HepG2 (cell line): ENCODE measurements around the gene YIF1A. TPM values are rescaled to one million over a fixed set of nuclear protein-coding genes. Genes with fewer than 3 reads are reported as not detected.

Source experiments
- CHD2 ChIP-seq: IDR thresholded peaks from 2 replicates; pipeline ENCODE4 v1.6.1; 2011; ENCODE audit warnings: low read depth, low read length, improper control_type of control experiment
- KMT2B ChIP-seq: IDR thresholded peaks from 2 replicates; pipeline ENCODE4 v1.6.1; 2016; ENCODE audit warnings: missing genetic modification reagents, missing compliant biosample characterization
- NAIF1 ChIP-seq: sonication (generic); formaldehyde crosslinking; IDR thresholded peaks from 2 replicates; pipeline ENCODE4 v1.5.0; 2020; ENCODE audit warnings: mild to moderate bottlenecking, missing genetic modification reagents, borderline replicate concordance
- SSRP1 ChIP-seq: IDR thresholded peaks from 2 replicates; pipeline ENCODE4 v1.6.1; 2016; ENCODE audit warnings: control low read depth
- ZBTB38 ChIP-seq: sonication (generic); formaldehyde crosslinking; IDR thresholded peaks from 2 replicates; pipeline ENCODE4 v1.5.1; 2020; ENCODE audit warnings: mild to moderate bottlenecking, missing genetic modification reagents
- ZFP1 ChIP-seq: IDR thresholded peaks from 2 replicates; pipeline ENCODE4 v1.6.1; 2016
- ZFP36L2 ChIP-seq: sonication (generic); formaldehyde crosslinking; IDR thresholded peaks from 2 replicates; pipeline ENCODE4 v1.4.0; 2020; ENCODE audit warnings: missing genetic modification reagents
- ZNF12 ChIP-seq: sonication (generic); formaldehyde crosslinking; IDR thresholded peaks from 2 replicates; pipeline ENCODE4 v1.5.0; 2020; ENCODE audit warnings: missing genetic modification reagents
- ZNF256 ChIP-seq: sonication (generic); formaldehyde crosslinking; conservative IDR thresholded peaks from 2 replicates; pipeline ENCODE4 v1.4.0; 2020; ENCODE audit warnings: missing genetic modification reagents
- ZNF615 ChIP-seq: sonication (generic); formaldehyde crosslinking; IDR thresholded peaks from 2 replicates; pipeline ENCODE4 v1.5.0; 2020; ENCODE audit warnings: mild to moderate bottlenecking, missing genetic modification reagents, borderline replicate concordance
- ZNF775 ChIP-seq: sonication (generic); formaldehyde crosslinking; IDR thresholded peaks from 2 replicates; pipeline ENCODE4 v1.4.0; 2020; ENCODE audit warnings: missing genetic modification reagents, mild to moderate bottlenecking, moderate library complexity, borderline replicate concordance
- polyA plus RNA-seq, 8 experiments: library from polyadenylated mRNA; depleted of rRNA in 3 of 8; stranded (reverse) in 7 of 8; unstranded in 1 of 8; fragments of >200 nt; fragmentation: Illumina TruSeq in 4 of 8; extraction: Trizol in 4 of 8; gene quantifications; 2 replicates each; pipeline versions ENCODE4 v1.2.1 to v1.2.3, GENCODE V29; 2011 to 2016; ENCODE audit warnings: low read depth in 4 of 8, missing spikeins in 1 of 8, mixed read lengths in 1 of 8; ENCODE audit not compliant: insufficient read depth in 1 of 8
- total RNA-seq, 5 experiments: library from RNA; depleted of rRNA; stranded (reverse); fragments of >200 nt; fragmentation: Illumina TruSeq; extraction: Trizol; gene quantifications; 2 replicates each; pipeline ENCODE4 v1.2.3, GENCODE V29; 2016; ENCODE audit warnings: low read depth in 1 of 5
- TF ChIP-seq, protein P1 (sequence below): sonication (generic); formaldehyde crosslinking; IDR thresholded peaks from 2 replicates; pipeline ENCODE4 v1.5.0; 2020; ENCODE audit warnings: missing genetic modification reagents
- TF ChIP-seq, protein P2 (sequence below): sonication (generic); formaldehyde crosslinking; conservative IDR thresholded peaks from 2 replicates; pipeline ENCODE4 v1.8.0; 2022; ENCODE audit warnings: low read depth, missing genetic modification reagents
- TF ChIP-seq, protein P3 (sequence below): sonication (generic); formaldehyde crosslinking; IDR thresholded peaks from 2 replicates; pipeline ENCODE4 v1.4.0; 2020; ENCODE audit warnings: missing genetic modification reagents, borderline replicate concordance
- TF ChIP-seq, protein P4 (sequence below): sonication (generic); formaldehyde crosslinking; conservative IDR thresholded peaks from 2 replicates; pipeline ENCODE4 v1.4.0; 2020; ENCODE audit warnings: mild to moderate bottlenecking, missing genetic modification reagents, moderate library complexity
- TF ChIP-seq, protein P5 (sequence below): sonication (generic); formaldehyde crosslinking; IDR thresholded peaks from 2 replicates; pipeline ENCODE4 v1.8.1; 2023; ENCODE audit warnings: mild to moderate bottlenecking, missing genetic modification reagents
- TF ChIP-seq, protein P6 (sequence below): sonication (generic); formaldehyde crosslinking; IDR thresholded peaks from 2 replicates; pipeline ENCODE4 v1.4.0; 2020; ENCODE audit warnings: mild to moderate bottlenecking, low read depth, missing genetic modification reagents

The YIF1A gene
- total and polyA plus RNA-seq, 2 of the 13 experiments (the other 11 are each of a cell fraction or from before 2014, with no cell fraction given), result 133 to 145 TPM

DNA sequence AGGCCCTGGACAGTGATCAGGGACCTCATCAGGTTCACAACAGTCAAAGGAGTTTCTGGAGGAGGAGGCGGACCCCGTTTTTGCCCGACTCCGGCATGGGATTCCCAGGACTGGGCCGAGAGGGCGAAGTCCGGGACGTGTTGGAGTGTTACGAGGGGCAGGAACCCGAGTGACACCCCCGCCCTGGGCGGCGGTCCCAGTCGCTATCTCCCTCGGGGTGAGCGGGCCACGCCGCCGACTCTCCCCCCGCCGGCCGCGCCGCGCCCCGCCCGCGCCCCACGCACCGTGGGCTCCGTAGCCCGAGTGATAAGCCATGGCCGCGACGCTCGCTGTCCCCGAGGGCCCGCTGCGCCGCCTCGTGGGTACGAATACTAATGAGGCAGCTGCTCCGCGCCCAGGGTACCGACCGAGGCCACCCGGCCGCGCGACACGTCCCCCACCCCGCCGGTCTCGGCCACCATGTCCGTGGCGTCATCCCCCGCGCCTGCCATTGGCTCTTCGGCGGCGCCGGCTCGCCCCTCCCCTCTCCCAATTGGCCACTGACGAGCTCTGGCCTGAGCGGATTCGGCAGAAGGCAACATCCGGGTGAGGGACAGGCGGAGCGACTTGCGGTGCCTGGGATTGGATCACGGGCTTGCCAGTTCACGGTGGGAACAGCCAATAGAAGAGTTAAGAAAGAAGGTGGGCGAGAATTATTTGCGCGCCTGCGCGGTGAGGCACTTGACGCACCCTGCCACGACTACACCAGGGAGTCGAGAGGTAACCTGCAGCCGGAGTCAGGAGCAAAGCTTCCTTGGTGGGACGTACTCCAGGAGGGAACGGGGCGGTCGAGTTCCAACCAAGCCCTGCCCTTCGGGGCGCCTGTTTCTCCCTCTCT, at the start of gene YIF1A (continued):
- TF ChIP-seq CHD2 (peak; percentile 52; the same call in 1 of the 2 replicates), ZNF775 (CRISPR knock-in tag) (no peak), SSRP1 (CRISPR knock-in tag) (no peak), ZNF615 (no peak), KMT2B (CRISPR knock-in tag) (peak; percentile 35; the same call in 1 of the 2 replicates), ZBTB38 (CRISPR knock-in tag) (no peak), ZNF256 (0 out of 2 replicates have a peak, but pooled peaks have one; percentile 12), ZFP36L2 (0 out of 2 replicates have a peak, but pooled peaks have one; percentile 66), ZFP1 (CRISPR knock-in tag) (0 out of 2 replicates have a peak, but pooled peaks have one; percentile 10), NAIF1 (no peak), ZNF12 (CRISPR knock-in tag) (no peak)
- TF ChIP-seq, protein P1, sequence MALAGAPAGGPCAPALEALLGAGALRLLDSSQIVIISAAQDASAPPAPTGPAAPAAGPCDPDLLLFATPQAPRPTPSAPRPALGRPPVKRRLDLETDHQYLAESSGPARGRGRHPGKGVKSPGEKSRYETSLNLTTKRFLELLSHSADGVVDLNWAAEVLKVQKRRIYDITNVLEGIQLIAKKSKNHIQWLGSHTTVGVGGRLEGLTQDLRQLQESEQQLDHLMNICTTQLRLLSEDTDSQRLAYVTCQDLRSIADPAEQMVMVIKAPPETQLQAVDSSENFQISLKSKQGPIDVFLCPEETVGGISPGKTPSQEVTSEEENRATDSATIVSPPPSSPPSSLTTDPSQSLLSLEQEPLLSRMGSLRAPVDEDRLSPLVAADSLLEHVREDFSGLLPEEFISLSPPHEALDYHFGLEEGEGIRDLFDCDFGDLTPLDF (CRISPR knock-in tag), result 0 out of 2 replicates have a peak, but pooled peaks have one; percentile 3
- TF ChIP-seq, protein P2, sequence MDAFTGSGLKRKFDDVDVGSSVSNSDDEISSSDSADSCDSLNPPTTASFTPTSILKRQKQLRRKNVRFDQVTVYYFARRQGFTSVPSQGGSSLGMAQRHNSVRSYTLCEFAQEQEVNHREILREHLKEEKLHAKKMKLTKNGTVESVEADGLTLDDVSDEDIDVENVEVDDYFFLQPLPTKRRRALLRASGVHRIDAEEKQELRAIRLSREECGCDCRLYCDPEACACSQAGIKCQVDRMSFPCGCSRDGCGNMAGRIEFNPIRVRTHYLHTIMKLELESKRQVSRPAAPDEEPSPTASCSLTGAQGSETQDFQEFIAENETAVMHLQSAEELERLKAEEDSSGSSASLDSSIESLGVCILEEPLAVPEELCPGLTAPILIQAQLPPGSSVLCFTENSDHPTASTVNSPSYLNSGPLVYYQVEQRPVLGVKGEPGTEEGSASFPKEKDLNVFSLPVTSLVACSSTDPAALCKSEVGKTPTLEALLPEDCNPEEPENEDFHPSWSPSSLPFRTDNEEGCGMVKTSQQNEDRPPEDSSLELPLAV (CRISPR knock-in tag), result no peak
- TF ChIP-seq, protein P3, sequence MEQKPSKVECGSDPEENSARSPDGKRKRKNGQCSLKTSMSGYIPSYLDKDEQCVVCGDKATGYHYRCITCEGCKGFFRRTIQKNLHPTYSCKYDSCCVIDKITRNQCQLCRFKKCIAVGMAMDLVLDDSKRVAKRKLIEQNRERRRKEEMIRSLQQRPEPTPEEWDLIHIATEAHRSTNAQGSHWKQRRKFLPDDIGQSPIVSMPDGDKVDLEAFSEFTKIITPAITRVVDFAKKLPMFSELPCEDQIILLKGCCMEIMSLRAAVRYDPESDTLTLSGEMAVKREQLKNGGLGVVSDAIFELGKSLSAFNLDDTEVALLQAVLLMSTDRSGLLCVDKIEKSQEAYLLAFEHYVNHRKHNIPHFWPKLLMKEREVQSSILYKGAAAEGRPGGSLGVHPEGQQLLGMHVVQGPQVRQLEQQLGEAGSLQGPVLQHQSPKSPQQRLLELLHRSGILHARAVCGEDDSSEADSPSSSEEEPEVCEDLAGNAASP (CRISPR knock-in tag), result no peak; the same call in 1 of the 2 replicates
- TF ChIP-seq, protein P4, sequence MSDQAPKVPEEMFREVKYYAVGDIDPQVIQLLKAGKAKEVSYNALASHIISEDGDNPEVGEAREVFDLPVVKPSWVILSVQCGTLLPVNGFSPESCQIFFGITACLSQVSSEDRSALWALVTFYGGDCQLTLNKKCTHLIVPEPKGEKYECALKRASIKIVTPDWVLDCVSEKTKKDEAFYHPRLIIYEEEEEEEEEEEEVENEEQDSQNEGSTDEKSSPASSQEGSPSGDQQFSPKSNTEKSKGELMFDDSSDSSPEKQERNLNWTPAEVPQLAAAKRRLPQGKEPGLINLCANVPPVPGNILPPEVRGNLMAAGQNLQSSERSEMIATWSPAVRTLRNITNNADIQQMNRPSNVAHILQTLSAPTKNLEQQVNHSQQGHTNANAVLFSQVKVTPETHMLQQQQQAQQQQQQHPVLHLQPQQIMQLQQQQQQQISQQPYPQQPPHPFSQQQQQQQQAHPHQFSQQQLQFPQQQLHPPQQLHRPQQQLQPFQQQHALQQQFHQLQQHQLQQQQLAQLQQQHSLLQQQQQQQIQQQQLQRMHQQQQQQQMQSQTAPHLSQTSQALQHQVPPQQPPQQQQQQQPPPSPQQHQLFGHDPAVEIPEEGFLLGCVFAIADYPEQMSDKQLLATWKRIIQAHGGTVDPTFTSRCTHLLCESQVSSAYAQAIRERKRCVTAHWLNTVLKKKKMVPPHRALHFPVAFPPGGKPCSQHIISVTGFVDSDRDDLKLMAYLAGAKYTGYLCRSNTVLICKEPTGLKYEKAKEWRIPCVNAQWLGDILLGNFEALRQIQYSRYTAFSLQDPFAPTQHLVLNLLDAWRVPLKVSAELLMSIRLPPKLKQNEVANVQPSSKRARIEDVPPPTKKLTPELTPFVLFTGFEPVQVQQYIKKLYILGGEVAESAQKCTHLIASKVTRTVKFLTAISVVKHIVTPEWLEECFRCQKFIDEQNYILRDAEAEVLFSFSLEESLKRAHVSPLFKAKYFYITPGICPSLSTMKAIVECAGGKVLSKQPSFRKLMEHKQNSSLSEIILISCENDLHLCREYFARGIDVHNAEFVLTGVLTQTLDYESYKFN (CRISPR knock-in tag), result peak; percentile 30; the same call in 1 of the 2 replicates
- TF ChIP-seq, protein P5, sequence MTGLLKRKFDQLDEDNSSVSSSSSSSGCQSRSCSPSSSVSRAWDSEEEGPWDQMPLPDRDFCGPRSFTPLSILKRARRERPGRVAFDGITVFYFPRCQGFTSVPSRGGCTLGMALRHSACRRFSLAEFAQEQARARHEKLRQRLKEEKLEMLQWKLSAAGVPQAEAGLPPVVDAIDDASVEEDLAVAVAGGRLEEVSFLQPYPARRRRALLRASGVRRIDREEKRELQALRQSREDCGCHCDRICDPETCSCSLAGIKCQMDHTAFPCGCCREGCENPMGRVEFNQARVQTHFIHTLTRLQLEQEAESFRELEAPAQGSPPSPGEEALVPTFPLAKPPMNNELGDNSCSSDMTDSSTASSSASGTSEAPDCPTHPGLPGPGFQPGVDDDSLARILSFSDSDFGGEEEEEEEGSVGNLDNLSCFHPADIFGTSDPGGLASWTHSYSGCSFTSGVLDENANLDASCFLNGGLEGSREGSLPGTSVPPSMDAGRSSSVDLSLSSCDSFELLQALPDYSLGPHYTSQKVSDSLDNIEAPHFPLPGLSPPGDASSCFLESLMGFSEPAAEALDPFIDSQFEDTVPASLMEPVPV, result peak; percentile 64; the same call in 1 of the 2 replicates
- TF ChIP-seq, protein P6, sequence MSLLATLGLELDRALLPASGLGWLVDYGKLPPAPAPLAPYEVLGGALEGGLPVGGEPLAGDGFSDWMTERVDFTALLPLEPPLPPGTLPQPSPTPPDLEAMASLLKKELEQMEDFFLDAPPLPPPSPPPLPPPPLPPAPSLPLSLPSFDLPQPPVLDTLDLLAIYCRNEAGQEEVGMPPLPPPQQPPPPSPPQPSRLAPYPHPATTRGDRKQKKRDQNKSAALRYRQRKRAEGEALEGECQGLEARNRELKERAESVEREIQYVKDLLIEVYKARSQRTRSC (CRISPR knock-in tag), result no peak
